ENCODE data around the gene BYSL.

- TF ChIP-seq CTCF (IDR thresholded peaks at IDR 0.05) = no peak
- no peak for TF ChIP-seq POLR2AphosphoS5 (IDR thresholded peaks at IDR 0.05)
Measured at GRCh38 chr6:41937472-41937860, 16.2 kb downstream of the BYSL start.
